Activated CD4-positive, alpha-beta memory T cell treated with anti-CD3 and anti-CD28 coated beads for 36 hours (primary cell): Measurements from ENCODE around the gene CLCA1. TPM values are rescaled to one million over a fixed set of nuclear protein-coding genes. Genes with fewer than 3 reads are reported as not detected.

Experiments used
- CTCF ChIA-PET: fragments of 350-600 bp; sonication (Branson Sonifier 250); formaldehyde crosslinking; loops from one replicate; lab custom pipeline; 2021; ENCODE audit warnings: antibody characterized with exemption, inconsistent platforms; lab: Charles Lee
- POLR2A ChIA-PET: fragments of 350-600 bp; sonication (Branson Sonifier 250); formaldehyde crosslinking; loops from one replicate; lab custom pipeline; 2021; ENCODE audit warnings: antibody characterized with exemption; lab: Charles Lee
- DNase-seq: peaks from one replicate; pipeline ENCODE4 v3.0.0-alpha.2; 2020
- H3K27ac Mint-ChIP-seq: one replicate; pipeline ENCODE4 v1.8.0; 2021; ENCODE audit warnings: mixed read lengths
- H3K27me3 Mint-ChIP-seq: one replicate; pipeline ENCODE4 v1.8.0; 2021; ENCODE audit warnings: mixed read lengths
- H3K36me3 Mint-ChIP-seq: one replicate; pipeline ENCODE4 v1.8.0; 2021; ENCODE audit warnings: mixed read lengths
- H3K4me1 Mint-ChIP-seq: one replicate; pipeline ENCODE4 v1.8.0; 2021; ENCODE audit warnings: low read depth, mixed read lengths
- H3K4me3 Mint-ChIP-seq: one replicate; pipeline ENCODE4 v1.8.0; 2021; ENCODE audit warnings: mild to moderate bottlenecking, mixed read lengths
- H3K9me3 Mint-ChIP-seq: one replicate; pipeline ENCODE4 v1.8.0; 2021; ENCODE audit warnings: mixed read lengths
- intact Hi-C: fragments of 100-400 bp; cut with micrococcal nuclease; formaldehyde crosslinking; loops from one replicate; pipeline ENCODE4 v1.15.1; 2023
- total RNA-seq, 2 experiments: library from RNA; stranded (reverse); gene quantifications; one replicate each; pipeline ENCODE4 v1.2.3, GENCODE V29; 2021

The CLCA1 gene
- total RNA-seq, 2 experiments from 2014 or later: not detected

- peaks cover 2% of the 10 kb centered on the region for H3K27me3 Mint-ChIP-seq
- no peak overlapping the region for H3K4me3 Mint-ChIP-seq
- no peaks in the 10 kb centered on the region for H3K9me3 Mint-ChIP-seq
- POLR2A ChIA-PET: no interaction called here
- no peaks in the 10 kb centered on the region for H3K4me1 Mint-ChIP-seq
- intact Hi-C loops: no loop called here
- H3K36me3 Mint-ChIP-seq: no peaks in the 10 kb centered on the region
- no peak for DNase-seq
- H3K27ac Mint-ChIP-seq: no peak overlapping the region
- CTCF ChIA-PET: no interaction called here
These were observed 61.6 kb downstream of the CLCA1 start for GRCh38 chr1:86530211-86530845.

DNA sequence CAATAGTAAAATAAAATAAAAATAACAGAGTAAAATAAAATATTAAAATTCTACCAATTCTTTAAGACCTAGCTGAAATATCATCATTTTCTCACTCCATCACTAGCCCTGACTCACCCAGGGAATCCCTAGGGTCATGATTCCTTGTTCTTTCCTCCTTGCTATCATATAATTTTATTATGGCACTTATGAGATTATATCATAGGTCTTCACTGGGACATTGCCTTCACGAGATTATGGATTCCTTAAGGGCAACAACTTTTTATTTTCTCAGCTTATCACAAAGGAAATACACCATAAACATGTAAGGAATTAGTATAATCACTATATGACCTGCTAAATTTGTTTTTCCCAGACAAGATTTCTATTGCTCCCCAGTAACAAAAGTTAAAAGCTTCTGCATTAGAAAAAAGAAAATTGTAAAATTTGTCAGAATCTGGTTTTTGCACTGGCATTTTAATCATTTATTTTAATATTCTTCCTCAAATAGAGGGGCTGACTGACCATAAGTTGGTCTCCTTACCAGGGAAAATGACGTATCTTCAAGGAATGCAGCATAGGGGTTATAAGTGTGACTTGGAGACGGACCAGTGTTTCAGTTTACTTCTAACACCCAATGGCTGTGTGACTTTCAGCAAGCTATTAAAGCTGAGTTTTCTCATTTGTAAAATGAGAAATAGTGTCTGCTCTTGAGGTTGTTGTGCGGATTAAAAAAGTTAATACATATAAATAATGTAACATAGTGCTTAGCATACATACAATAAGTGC, 69.4 kb downstream of the CLCA1 start:
- DNase-seq: no peak
- Mint-ChIP-seq H3K36me3 (no peaks in the 10 kb centered on the region), H3K4me1 (no peaks in the 10 kb centered on the region), H3K4me3 (no peak overlapping the region), H3K27me3 (peaks cover 15% of the 10 kb centered on the region), H3K27ac (no peak overlapping the region), H3K9me3 (no peaks in the 10 kb centered on the region)
- POLR2A ChIA-PET: no interaction called here
- intact Hi-C loops: no loop called here
- CTCF ChIA-PET: no interaction called here

DNA sequence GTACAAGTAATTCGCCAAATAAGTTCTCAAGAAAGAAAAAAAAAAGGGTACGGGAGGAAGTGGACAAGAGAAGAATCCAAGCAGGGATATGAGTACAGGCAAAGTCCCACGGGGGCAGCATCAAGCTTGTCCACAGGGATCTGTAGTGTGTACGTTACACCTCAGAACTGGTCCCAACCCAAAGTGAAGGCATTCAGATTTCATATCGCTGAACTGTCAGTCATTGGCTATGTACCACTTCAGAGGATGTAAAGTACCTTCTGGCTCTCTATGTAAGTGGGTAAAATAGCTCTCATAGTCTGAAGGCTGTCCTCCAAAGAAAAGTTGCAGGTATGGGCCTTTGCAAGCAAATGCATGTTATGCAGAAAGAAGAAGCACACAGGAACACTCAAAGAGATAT, 70.0 kb downstream of the CLCA1 start:
- Mint-ChIP-seq H3K4me3 (no peak overlapping the region), H3K4me1 (no peaks in the 10 kb centered on the region), H3K9me3 (no peaks in the 10 kb centered on the region), H3K27ac (no peak overlapping the region), H3K36me3 (no peaks in the 10 kb centered on the region), H3K27me3 (peaks cover 18% of the 10 kb centered on the region)
- POLR2A ChIA-PET: no interaction called here
- DNase-seq: no peak
- CTCF ChIA-PET: no interaction called here
- intact Hi-C loops: no loop called here

- intact Hi-C loops: no loop called here
- H3K4me1 Mint-ChIP-seq: no peaks in the 10 kb centered on the region
- no peak overlapping the region for H3K4me3 Mint-ChIP-seq
- H3K27me3 Mint-ChIP-seq: peaks cover 23% of the 10 kb centered on the region
- no peaks in the 10 kb centered on the region for H3K9me3 Mint-ChIP-seq
- ChIA-PET CTCF (interaction anchor here (1.0 to 1.4 kb wide), 2 partner anchors 34 to 157 kb away, joined by 3 read pairs; no protein-coding TSS in a partner anchor), POLR2A (no interaction called here)
- no peaks in the 10 kb centered on the region for H3K36me3 Mint-ChIP-seq
- H3K27ac Mint-ChIP-seq: no peak overlapping the region
- no peak for DNase-seq
These were observed 73.1 kb downstream of the CLCA1 start for GRCh38 chr1:86541859-86542258.

- ChIA-PET CTCF (interaction anchor here (1.0 to 1.6 kb wide), 3 partner anchors 35 to 157 kb away, joined by 3 to 4 read pairs (median 3); no protein-coding TSS in a partner anchor), POLR2A (interaction anchor here (0.7 kb wide), 1 partner anchor 36 kb away, joined by 5 read pairs; no protein-coding TSS in a partner anchor)
- H3K27me3 Mint-ChIP-seq: peaks cover 23% of the 10 kb centered on the region
- no peaks in the 10 kb centered on the region for H3K36me3 Mint-ChIP-seq
- intact Hi-C loops: no loop called here
- H3K4me1 Mint-ChIP-seq: no peaks in the 10 kb centered on the region
- no peak overlapping the region for H3K4me3 Mint-ChIP-seq
- no peak for DNase-seq
- H3K27ac Mint-ChIP-seq: no peak overlapping the region
- H3K9me3 Mint-ChIP-seq: no peaks in the 10 kb centered on the region
These were observed 73.9 kb downstream of the CLCA1 start for GRCh38 chr1:86542631-86543030.

- no peak for DNase-seq
- Mint-ChIP-seq H3K27ac (no peak within 1 kb of the TSS), H3K4me3 (no peak within 1 kb of the TSS), H3K4me1 (no peaks in the 10 kb centered on the region), H3K9me3 (no peaks in the 10 kb centered on the region), H3K36me3 (no peaks in the 10 kb centered on the region), H3K27me3 (peaks cover 15% of the 10 kb centered on the region)
- POLR2A ChIA-PET: no interaction called here
- CTCF ChIA-PET: no interaction called here
- intact Hi-C loops: no loop called here
These were observed 78.1 kb downstream of the CLCA1 start, which contains the start of gene CLCA4 for GRCh38 chr1:86546787-86547221. CLCA4 (plus strand) TSS chr1:86547078; CDS start chr1:86547120, 42 bp downstream.

DNA sequence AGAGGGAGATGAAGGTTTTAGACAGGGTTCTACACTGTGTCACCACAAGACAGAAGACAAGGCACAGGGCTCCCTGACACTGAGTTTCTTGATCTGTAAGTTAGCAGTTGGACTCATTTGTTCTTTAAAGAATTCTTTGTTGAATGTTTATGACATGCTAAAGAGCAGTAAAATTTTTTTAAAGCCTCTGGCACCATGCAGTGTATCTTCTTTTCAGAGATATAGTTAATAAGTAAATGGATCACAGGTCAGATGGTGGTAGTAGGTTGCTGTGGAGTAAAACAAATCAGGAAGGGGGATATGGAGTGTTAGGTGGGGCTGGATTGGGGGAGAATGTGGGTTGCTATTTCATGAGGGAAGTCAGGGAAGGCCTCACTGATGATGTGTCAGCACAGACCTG, 80.1 kb downstream of the CLCA1 start:
- intact Hi-C loops: no loop called here
- Mint-ChIP-seq H3K36me3 (no peaks in the 10 kb centered on the region), H3K9me3 (no peaks in the 10 kb centered on the region), H3K27me3 (peaks cover 9% of the 10 kb centered on the region), H3K4me3 (no peak overlapping the region), H3K27ac (no peak overlapping the region), H3K4me1 (no peaks in the 10 kb centered on the region)
- CTCF ChIA-PET: no interaction called here
- no peak for DNase-seq
- POLR2A ChIA-PET: no interaction called here

Other genes with a start within 250 kb of the CLCA1 start
- gene ODF2L, start 72.6 kb upstream of the CLCA1 start, total RNA-seq: 10 to 100 TPM; 31.5 to 32.3 TPM
- not detected for gene CLCA2, start 44.8 kb upstream of the CLCA1 start, total RNA-seq
- not detected for gene CLCA4, start 78.2 kb downstream of the CLCA1 start, total RNA-seq
- 10 to 100 TPM; 64.3 to 65.3 TPM for gene SH3GLB1, start 235.6 kb downstream of the CLCA1 start, total RNA-seq